ENCODE results near the gene SKAP2.

DNA sequence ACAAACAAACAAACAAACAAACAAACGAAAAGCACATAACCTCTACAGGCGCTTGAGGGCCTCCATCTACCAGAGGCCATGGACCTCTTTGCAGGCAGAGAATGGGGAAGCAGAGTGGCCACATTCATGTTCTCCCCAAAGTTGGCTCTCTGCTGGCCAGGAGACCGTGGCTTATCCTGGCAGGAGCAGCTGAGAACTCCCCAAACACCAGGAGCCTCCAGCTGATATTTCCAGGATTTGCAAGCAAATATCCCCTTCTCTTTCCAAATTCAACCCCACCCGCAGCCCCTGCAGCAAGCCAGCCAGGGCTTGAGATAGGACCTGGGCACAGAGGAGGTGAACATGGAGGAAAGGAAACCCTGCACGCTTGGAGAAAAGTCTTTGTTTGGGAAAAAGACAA lies 240.0 kb downstream of the SKAP2 start:
- TF ChIP-seq POLR2AphosphoS5 (IDR thresholded peaks at IDR 0.05), result no peak
- TF ChIP-seq EZH2 (IDR thresholded peaks at IDR 0.05; ENCODE audit: borderline replicate concordance, insufficient read depth, low read length, poor library complexity, severe bottlenecking), result no peak
